Hematopoietic multipotent progenitor cell treated with erythropoietin and hydrocortisone succinate and interleukin-3 and kit ligand, for 8 days (in vitro differentiated cells): Measurements from ENCODE around the gene FAM114A1.
A peak's percentile ranks its signal among the peaks of the same experiment; 100 is the strongest.
"Not testable (repeated sequence)": the region's sequence is repeated elsewhere in the genome, so short reads cannot be mapped to it uniquely, and the experiment has no call there.

ENCODE experiments used
- DNase-seq: peaks from one replicate; pipeline ENCODE4 v3.0.0-alpha.2; 2015

FAM114A1 gene

DNA sequence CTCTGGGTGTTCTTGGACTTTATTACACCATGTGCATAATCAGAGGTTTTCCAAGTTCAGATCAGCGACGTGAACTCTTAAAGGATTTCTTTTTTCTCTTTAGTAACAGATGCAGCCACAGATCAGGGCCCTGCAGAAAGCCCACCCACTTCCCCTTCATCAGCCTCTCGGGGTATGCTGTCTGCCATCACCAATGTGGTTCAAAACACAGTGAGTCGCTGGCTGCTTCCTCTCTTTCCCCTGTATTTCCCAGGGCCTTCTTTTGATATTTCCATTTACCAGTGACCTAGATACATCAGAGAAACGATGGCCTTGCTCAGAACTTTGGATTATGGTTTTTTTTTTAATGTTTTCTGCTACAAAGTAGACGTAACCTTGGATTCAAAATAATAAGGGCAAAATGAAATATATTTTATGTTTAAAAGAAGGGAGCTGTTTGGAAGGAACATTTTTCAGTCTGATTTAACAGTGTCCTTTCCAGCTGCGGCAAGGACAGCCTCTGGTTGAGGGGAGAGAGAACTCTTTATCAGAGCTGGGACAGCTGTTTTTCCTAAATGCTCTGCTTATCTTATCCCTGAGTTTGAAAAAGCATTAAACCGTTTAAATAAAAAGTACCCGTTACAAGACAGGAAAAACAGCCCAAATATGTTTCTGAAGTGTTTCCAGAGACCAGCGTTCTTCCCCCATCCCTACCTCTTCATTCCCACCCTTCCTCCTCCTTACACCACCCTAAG lies 38.2 kb downstream of the FAM114A1 start:
- DNase-seq = peak; percentile 68

DNA sequence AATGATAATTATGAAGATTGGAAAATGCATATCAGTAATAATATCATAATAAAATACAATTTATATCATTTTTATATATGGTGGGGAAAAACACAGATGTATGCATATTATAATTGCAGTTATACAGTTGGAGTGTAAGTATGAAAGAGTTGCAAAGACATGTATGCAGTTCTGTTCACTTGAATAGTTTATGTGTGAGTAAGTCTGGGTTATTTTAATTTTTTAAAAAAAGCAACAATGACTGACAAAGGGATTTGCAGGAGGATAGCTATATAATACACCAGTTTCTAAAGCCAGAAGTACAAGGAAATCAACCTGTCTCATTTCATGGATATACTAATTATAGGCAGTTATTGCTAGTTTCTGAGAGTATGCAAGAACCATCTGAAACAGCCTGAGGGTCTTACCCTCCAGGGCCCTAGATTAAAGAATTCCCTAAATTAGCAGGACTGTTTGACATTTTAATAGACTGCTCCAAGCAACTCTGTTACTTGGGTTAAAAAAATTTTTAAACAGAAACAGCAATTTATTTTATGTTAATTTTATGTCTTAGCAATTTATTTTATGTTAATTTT lies 40.2 kb downstream of the FAM114A1 start:
- DNase-seq = no peak

DNA sequence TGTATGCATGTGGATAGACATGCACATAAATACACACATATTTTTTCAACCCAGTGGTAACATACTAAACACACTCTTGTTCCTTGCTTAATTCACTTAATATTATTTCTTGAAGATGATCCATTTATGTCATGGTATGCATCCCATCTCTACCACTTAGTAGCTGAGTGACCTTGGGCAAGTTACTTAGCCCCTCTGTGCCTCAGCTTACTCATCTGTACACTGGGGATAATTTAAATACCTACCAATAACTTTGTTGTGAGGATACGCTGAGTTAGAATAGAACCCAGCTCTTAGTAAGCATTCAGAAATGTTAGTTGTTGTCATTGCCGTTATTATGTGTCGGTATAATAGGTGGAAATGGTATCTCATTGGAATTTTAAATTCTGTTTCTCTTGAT lies 41.4 kb downstream of the FAM114A1 start:
- DNase-seq = no peak

DNA sequence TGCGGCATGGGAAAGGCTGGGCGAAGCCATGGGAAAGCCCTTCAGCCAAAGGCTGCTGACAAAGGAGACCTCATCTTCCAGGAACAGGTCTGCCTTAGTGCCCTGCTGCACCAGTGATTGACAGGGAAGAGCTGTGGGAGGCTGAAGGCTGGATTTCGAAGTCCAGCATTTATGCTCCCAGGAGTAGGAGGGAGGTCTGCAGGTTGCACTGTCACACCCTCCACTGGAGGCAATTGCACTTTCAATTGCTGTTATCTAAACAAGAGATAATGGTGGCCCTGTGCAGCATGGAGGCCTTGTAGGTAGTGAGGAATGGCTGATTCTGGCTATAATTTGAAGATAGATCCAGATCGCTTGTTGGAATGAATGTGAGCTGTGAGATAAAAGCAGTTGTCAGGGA lies 43.7 kb downstream of the FAM114A1 start:
- no peak for DNase-seq

DNA sequence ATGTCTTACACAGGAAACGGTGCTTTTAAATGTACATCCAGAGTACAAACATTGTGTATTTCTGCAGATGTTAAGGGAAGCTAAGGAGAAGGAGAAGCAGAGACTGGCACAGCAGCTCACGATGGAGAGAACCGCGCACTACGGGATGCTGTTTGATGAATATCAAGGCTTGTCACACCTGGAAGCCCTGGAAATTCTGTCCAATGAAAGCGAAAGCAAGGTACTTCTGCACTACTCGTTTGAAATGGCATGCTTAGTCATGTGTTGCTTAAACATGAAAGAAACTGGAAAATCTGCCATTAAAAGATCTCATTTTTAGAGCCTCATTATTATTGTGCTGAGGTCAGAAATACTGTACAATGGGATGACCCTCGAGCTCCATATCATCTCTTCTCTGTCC lies 47.2 kb downstream of the FAM114A1 start:
- no peak for DNase-seq

DNA sequence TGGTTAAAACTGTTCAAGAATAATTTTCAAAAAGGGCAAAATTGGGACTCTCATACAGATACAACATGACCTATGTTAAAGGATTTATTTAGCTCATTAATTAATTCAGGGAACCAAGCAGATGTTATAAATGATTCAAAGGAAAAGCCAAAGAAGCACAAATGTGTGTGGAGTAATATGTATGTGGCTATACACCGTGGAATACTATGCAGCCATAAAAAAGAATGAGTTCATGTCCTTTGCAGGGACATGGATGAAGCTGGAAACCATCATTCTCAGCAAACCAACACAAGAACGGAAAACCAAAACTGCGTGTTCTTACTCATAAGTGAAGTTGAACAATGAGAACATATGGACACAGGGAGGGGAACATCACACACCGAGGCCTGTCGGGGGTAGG lies 48.7 kb downstream of the FAM114A1 start:
- not testable (repeated sequence) for DNase-seq

DNA sequence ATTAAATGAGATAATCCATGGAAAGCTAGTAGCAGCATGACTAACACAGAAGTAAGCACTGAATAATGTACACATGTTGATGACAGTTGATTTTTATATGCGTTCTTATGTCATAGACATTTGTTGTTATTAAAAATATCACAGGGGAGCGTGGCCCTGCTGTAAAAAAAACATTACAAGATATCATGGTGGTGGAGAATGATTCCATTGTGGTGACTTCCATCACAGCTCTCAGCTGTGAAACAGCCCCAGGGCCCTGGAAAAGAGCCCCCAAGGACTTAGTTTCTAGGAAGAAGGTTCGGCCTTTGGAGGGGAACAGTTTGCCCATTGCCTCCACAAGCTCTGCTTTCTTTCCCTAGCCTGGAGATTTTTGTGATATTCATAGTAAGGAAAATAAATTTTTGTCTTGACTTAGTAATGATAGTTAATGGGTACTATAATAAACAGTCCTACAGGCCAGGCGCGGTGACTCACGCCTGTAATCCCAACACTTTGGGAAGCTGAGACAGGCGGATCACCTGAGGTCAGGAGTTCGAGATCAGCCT lies 49.9 kb downstream of the FAM114A1 start:
- DNase-seq = no peak

DNA sequence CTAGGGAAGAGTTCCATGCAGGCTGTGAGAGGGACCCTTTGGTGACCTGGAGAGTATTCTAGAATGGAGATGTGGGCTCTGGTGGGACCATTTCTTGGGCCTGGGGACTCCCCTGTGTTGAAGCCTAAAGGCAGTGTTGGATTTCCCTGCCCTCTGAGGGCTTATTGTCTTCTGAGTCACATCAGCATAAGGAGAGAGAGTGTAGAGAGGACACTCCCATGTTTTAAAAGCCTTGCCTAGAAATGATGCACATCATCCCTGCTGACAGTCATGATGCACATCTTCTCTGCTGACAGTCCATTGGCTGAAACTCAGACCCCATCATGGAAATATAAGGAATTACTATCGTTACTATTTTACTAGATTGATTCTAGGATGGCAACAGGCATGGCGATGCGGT lies 51.9 kb downstream of the FAM114A1 start:
- no peak for DNase-seq

DNA sequence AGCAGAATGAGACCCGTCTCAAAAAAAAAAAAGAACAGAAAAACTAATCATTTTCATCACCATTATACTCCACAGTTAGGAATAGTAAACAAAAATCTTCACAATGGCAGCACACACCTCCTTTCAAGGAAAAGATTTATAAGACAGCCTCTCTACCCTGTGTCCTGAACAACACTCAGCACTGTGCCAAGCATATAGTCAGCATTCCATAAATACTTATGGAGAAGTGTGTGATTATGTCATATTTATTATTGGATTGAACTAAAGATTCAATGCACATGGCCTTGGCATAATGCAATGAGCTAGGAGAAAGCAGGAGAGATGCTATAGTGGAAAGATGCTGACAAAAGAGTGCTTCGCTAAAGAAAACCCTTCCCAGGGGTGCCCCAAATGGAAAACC lies 52.6 kb downstream of the FAM114A1 start:
- DNase-seq = no peak

DNA sequence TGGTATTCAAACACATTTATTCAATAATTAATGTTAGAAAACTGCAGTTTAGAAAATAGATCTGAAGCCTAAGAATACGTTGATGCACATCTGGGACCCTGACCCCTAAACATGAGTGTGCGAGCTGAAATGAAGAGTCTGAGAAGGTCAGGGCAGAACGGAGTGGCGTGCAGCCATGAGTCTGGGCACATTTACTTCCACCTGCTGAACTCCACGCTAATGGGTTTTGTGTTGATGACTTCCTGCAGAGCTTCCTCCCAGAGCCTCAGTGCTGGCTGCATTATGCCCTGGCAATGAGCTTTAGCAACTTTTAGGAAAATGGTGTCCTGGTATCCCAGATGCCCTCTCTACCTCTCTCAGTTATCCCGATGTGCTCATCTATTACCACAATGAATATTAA lies 53.1 kb downstream of the FAM114A1 start:
- no peak for DNase-seq

DNA sequence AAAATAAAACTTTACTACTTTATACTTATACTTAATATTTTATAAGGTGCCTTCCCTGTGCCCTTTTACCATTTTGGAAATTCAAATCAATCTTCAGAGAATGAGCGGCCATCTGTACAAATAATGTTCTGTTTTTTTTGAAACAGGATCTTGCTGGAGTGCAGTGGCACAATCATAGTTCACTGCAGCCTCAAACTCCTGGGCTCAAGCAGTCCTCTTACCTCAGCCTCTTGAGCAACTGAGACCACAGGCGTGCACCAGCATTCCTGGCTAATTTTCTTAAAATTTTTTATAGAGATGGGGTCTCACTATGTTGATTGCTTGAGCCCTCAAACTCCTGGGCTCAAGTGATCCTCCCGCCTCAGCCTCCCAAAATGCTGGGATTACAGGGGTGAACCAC lies 53.5 kb downstream of the FAM114A1 start:
- DNase-seq = no peak

DNA sequence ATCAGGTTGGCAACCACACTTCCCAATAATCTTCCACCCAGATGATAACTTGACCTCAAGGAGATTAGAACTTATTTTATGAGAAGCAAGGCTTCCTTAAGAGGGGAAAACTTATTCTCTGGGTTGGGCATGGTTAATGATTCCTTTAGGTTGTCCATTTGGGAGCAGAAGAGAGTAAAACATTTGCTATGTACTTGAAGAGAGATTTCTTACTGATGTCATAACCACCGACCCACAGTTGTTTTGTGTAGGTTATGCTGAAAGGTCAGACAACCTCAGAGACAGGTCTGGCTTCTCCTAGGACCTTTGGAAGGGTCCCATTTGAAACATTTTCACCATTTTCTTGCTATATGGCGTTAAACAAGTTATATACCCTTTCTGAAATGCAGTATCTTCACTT lies 56.1 kb downstream of the FAM114A1 start:
- no peak for DNase-seq

DNA sequence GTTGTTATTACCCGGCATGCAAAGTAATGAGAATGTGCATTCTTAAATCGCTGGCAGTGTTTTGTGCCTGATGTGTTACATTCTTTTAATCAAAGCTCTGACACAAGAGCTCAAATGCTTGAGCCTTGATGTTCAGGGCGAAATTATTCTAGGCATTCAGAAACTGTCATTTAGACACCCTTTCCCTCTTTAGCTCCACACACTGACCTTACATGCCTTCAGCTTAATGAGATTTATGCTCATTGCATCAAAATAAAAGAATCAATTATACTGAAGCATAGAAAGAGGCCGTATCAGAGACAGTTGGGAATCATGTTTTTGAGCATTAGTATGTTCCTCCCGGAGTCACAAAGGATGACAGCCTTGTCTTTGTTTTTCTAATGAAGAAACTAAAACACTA lies 56.7 kb downstream of the FAM114A1 start:
- no peak for DNase-seq

DNA sequence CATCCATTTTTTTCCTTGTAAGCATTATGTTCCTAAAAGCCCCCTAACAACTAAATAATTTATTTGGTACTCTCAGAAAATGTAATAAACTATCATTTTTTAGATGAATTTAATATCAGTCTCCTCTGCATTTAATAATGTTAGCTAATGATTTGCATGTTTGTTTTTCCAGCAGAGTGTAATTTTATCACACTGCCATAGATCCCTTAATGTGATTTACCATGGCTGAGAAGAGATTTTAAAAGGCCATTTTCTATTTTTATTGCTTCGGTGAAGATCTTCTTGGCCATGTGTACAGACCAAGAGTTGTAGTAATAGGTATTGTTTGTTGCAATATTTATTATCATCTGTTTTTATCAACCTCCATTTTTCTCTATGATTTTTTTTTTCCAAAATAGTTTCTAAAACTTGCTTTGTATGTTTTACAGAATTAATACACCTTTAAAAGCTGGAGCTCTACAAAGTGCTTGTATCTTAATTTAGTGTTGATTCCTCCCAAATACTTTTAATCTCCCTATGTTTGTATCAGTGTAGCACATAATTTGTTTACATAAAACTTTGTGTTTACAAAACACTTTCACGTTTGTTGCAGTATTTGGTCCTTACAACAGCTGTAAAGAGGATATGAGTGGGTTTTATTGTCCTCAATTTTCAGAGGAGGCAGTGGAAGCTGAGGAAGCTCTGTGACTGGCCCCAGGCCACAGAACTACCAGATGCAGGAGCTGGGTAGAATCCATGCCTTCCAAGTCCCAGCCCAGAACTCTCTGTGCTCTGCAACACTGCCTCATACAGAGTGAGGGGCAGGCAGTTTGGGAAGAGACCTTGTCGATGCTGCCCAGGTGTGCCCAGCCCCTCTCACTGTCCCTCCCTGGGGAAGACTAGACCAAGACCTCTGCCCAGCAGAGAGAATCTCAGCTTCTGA lies 58.1 kb downstream of the FAM114A1 start:
- DNase-seq = no peak

DNA sequence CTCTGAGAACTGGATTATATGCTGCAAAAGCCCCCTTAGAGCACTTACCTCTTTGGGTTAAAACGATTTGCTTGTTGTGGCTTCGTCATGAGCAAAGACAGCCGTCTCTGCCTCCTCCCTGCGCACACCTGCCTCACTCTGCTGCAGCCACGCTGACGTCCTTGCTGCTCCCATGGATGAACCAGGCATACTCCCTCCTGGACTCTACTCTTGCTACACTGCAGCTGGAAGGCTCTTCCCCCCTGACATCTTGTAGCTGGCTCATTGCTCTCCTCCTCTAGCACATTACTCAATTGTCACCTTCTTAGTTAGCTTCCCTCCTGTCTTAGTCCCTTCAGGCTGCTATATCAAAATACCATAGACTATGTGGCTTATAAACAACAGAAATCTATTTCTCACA lies 59.3 kb downstream of the FAM114A1 start:
- DNase-seq = no peak

DNA sequence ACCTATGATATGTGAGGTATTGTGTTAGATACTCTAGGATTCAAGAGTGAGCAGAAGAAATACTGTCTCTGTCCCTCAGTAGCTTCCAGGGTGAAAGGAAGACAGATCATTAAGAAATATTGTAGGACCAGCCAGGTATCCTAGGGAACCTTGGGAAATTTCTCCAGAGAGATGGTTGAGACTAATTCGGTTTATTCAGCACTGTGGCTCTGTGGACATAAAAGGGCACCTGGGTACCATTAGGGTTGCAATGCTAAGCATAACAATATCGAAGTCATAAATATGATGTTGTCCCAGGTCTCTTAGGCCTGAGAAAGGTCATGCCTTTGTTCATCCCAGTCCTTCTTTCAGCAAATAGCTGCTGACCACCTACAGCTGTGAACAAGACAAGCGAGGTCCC lies 61.0 kb downstream of the FAM114A1 start:
- no peak for DNase-seq

DNA sequence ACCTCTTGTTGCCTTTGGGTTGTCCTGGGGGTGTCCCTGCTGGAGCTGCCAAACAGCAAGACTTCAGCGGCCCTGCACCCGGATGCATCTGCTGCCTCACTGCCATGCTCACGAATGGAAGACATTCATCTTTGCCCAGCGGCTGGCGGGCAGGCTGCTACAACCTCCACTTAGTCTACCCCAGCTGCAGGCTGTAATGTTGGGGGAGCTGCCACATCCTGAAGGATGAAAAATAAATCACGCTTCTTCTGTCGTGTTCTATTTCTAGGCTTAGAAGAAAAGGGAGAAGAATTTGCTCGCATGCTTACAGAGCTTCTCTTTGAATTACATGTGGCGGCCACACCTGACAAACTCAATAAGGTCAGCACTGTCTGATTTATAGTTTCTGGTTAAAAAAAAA lies 61.4 kb downstream of the FAM114A1 start:
- no peak for DNase-seq

DNA sequence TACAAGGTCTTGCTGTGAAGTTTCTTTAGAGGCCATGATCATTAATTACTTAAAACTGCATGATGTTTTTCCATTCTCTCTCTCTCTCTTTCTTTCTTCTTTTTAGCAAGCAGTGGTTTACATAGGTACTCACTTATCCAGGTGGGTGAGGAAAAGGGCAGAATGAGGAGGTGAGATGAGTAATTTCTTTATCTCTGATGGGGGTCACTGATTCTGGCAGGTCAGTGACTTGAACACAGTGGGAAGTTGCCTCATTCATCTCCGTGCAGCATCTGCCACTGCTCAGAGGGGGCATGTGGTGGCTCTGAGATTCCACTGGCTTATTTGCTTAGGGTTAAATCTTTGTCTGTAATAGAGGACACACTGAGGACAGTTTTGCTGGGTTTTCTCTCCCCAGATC lies 62.6 kb downstream of the FAM114A1 start:
- no peak for DNase-seq

DNA sequence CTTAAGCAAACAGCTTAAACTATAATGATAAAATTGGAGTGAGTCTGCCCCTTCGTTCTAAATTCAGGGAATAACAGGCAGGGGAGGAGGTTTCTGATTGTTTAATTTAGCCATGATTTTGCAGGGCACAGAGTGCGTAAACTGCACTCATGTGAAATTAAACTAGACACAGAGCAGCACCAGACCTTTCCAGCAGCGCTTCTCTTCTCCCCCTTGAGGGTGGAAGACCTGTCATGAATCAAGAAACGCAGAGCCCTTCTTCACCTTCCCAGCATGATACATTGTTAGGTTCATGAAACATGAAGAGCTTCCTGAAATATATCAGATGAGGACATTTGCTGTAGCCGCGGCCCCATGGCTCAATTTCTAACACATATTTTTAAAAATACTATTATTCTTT lies 63.1 kb downstream of the FAM114A1 start:
- no peak for DNase-seq

DNA sequence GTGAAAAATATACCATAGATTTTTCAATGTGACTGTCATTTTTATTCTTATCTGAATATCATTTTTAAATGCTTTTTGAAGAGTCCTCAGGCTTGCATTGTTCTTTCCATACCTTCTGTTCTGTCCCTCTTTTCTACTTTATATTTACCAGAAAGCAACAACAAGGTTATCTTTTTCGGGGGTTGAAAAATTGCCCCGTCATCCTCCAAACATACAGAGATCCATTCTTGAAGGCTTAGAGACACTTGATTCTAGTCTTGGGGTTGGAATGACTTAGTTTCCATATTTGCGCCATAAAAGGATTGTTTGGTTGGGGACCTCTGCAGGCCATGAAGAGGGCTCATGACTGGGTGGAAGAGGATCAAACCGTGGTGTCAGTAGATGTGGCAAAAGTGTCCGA lies 63.5 kb downstream of the FAM114A1 start:
- no peak for DNase-seq

DNA sequence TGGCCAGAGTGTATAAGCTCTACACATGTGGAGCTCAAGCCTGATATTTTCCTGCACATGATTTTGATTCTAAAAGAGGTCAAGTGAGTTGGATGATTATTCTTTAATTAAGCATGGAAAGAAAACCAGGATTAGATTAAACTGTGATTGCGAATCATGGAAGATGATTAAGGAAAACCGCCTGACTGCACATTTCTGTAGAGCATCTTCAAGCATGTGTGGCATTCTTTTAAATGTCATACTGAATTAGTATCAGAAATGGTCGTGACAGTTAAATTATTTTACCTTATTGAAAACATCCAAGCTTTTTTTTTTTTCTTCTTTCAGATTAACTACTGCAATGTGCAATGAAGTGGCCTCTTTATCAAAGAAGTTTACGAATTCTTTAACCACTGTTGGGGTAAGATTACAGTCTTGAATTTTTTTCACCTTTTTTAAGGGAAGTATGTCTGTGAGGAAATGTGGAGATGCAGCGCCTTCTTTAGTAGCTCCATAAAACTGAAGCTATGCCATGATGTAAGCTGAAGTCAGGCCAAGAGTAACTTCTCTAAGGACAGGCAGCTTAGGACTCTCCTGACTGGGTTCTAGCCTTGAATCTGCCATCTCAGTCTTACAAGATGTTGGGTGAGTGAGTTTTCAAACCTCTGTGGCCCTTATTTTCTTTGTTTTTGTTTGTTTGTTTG lies 67.9 kb downstream of the FAM114A1 start:
- DNase-seq = no peak

DNA sequence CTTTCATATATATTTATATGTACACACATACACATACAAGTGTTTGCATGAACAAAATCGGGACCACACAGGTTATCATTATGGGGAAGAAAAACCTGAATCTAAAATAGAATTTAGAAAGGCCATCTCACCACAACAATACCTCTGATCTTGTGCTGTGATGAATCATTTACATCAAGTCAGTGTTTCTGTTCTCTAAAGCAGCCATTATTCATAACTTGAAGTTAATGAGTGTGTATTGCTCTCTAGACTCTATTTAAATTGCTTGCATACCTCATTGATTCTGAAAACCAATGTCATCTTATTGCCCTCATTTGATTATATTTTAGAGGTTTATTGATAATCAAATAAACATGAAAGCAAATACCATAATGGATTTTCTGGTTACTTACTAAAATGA lies 71.6 kb downstream of the FAM114A1 start:
- no peak for DNase-seq

DNA sequence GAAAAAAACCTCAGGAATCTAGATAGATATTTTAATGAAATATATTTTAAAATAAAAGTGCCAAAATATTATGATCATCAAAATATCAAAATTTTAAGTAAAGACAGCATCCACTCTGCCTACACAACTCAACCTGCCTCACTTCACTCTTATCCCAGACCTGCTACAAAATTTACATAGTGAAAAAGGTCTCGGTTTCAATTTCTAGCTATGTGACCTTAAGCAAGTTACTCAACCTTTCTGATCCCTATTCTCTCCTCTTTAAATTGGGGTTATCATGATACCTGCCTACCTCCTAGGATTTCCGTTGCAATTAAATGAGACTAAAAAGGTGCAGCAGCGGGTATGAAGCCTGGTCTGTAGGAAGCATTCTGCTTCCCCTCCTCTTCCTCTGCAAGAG lies 72.9 kb downstream of the FAM114A1 start:
- no peak for DNase-seq
